Muscle of leg (tissue), 11 donors: ENCODE measurements around the gene GABRP. TPM values are rescaled to one million over a fixed set of nuclear protein-coding genes. Genes with fewer than 3 reads are reported as not detected.
"Not testable (repeated sequence)": the region's sequence is repeated elsewhere in the genome, so short reads cannot be mapped to it uniquely, and the experiment has no call there.

Experiments used
- DNase-seq: peaks from one replicate; pipeline ENCODE4 v3.0.0; 2013
- H3K27ac ChIP-seq: one replicate; pipeline ENCODE4 v1.5.1; 2013; ENCODE audit warnings: mild to moderate bottlenecking, low read length, control low read depth
- H3K27me3 ChIP-seq: one replicate; pipeline ENCODE4 v1.6.1; 2013; ENCODE audit warnings: low read length; ENCODE audit not compliant: control insufficient read depth, insufficient read depth
- H3K36me3 ChIP-seq: one replicate; pipeline ENCODE4 v1.6.1; 2013; ENCODE audit warnings: low read length; ENCODE audit not compliant: control insufficient read depth, insufficient read depth
- H3K4me1 ChIP-seq: one replicate; pipeline ENCODE4 v1.6.1; 2013; ENCODE audit warnings: low read length; ENCODE audit not compliant: control insufficient read depth, insufficient read depth
- H3K4me3 ChIP-seq: one replicate; pipeline ENCODE4 v1.5.1; 2013; ENCODE audit warnings: low read length, control low read depth
- H3K9me3 ChIP-seq: replicated peaks from 2 replicates; pipeline ENCODE4 v1.6.1; 2013; ENCODE audit warnings: low read depth, low read length; ENCODE audit not compliant: control insufficient read depth
- WGBS: methylation state at CpG from one replicate; pipeline ENCODE4 v1.1.5; 2013; ENCODE audit warnings: missing lambda C conversion rate; ENCODE audit not compliant: insufficient coverage; 5-methylcytosine and 5-hydroxymethylcytosine counted together
- polyA plus RNA-seq, 8 donors: library from polyadenylated mRNA; unstranded; fragments of 120-200 nt; gene quantifications; one replicate each; pipeline versions ENCODE4 v1.2.1 to v1.2.3, GENCODE V29; 2013; ENCODE audit warnings: inconsistent platforms in 1 of 8, low replicate concordance in 1 of 8; ENCODE audit not compliant: insufficient read length in 8 of 8, insufficient read depth in 1 of 8
- total RNA-seq: library from RNA; stranded (reverse); fragments of 120-200 nt; gene quantifications from one replicate; pipeline ENCODE4 v1.2.4, GENCODE V29; 2013

Gene GABRP
- total and polyA plus RNA-seq, 9 donors: 0.13 to 1.2 (median 0.63) TPM

GRCh38 chr5:170765868-170766267, 17.7 kb upstream of the GABRP start:
- WGBS: 71% methylated on average over 9 of the region's 9 CpGs
- H3K4me3 ChIP-seq, H3K9me3 ChIP-seq, H3K27me3 ChIP-seq, H3K27ac ChIP-seq, DNase-seq, H3K36me3 ChIP-seq, H3K4me1 ChIP-seq: not testable (repeated sequence)

- H3K9me3 ChIP-seq: no peaks in the 10 kb centered on the region
- WGBS: 34% methylated on average over 4 of the region's 6 CpGs
- no peaks in the 10 kb centered on the region for H3K36me3 ChIP-seq
- no peak overlapping the region for H3K4me3 ChIP-seq
- peak; percentile 61 for DNase-seq
- no peak overlapping the region for H3K27ac ChIP-seq
- H3K27me3 ChIP-seq: peaks cover 5% of the 10 kb centered on the region
- H3K4me1 ChIP-seq: no peaks in the 10 kb centered on the region
Measured at GRCh38 chr5:170769246-170769645, 14.3 kb upstream of the GABRP start.

- H3K36me3 ChIP-seq: no peaks in the 10 kb centered on the region
- H3K4me3 ChIP-seq: no peak overlapping the region
- no peak overlapping the region for H3K27ac ChIP-seq
- H3K9me3 ChIP-seq: no peaks in the 10 kb centered on the region
- no peak for DNase-seq
- H3K4me1 ChIP-seq: no peaks in the 10 kb centered on the region
- 80% methylated on average over 3 of the region's 5 CpGs for WGBS
- peaks cover 5% of the 10 kb centered on the region for H3K27me3 ChIP-seq
Measured at GRCh38 chr5:170769898-170770416, 13.6 kb upstream of the GABRP start.

- no peak overlapping the region for H3K4me3 ChIP-seq
- H3K4me1 ChIP-seq: no peaks in the 10 kb centered on the region
- H3K9me3 ChIP-seq: no peaks in the 10 kb centered on the region
- DNase-seq: no peak
- no peaks in the 10 kb centered on the region for H3K36me3 ChIP-seq
- H3K27ac ChIP-seq: no peak overlapping the region
- peaks cover 5% of the 10 kb centered on the region for H3K27me3 ChIP-seq
- 84% methylated on average over 13 of the region's 15 CpGs for WGBS
Measured at GRCh38 chr5:170771496-170771895, 12.0 kb upstream of the GABRP start.

GRCh38 chr5:170773024-170773985, 10.2 kb upstream of the GABRP start:
- DNase-seq: no peak
- Histone ChIP-seq H3K9me3 (no peaks in the 10 kb centered on the region), H3K4me1 (no peaks in the 10 kb centered on the region), H3K27ac (no peak overlapping the region), H3K4me3 (no peak overlapping the region), H3K36me3 (no peaks in the 10 kb centered on the region), H3K27me3 (peaks cover 5% of the 10 kb centered on the region)
- WGBS: 79% methylated on average over 12 of the region's 12 CpGs

- DNase-seq: no peak
- 85% methylated on average over 5 of the region's 5 CpGs for WGBS
Measured at GRCh38 chr5:170774831-170775230, 8.7 kb upstream of the GABRP start.

GRCh38 chr5:170781946-170782345, 1.6 kb upstream of the GABRP start:
- H3K4me3 ChIP-seq: no peak overlapping the region
- H3K27ac ChIP-seq: no peak overlapping the region
- no peak for DNase-seq
- H3K4me1 ChIP-seq: no peaks in the 10 kb centered on the region
- no peaks in the 10 kb centered on the region for H3K36me3 ChIP-seq
- no CpG with 5 or more reads among the region's 1 CpG for WGBS
- H3K27me3 ChIP-seq: no peaks in the 10 kb centered on the region
- H3K9me3 ChIP-seq: no peaks in the 10 kb centered on the region

More at GRCh38 chr5:170774831-170775230, 8.7 kb upstream of the GABRP start:
- H3K4me1 ChIP-seq: no peaks in the 10 kb centered on the region
- H3K4me3 ChIP-seq: no peak overlapping the region
- H3K9me3 ChIP-seq: no peaks in the 10 kb centered on the region
- no peaks in the 10 kb centered on the region for H3K27me3 ChIP-seq
- H3K27ac ChIP-seq: no peak overlapping the region
- H3K36me3 ChIP-seq: no peaks in the 10 kb centered on the region

GRCh38 chr5:170782438-170782837, 1.1 kb upstream of the GABRP start:
- Histone ChIP-seq H3K27ac (no peak overlapping the region), H3K27me3 (no peaks in the 10 kb centered on the region), H3K36me3 (no peaks in the 10 kb centered on the region), H3K4me1 (no peaks in the 10 kb centered on the region), H3K4me3 (no peak overlapping the region), H3K9me3 (no peaks in the 10 kb centered on the region)
- DNase-seq: no peak
- WGBS: 73% methylated on average over 3 of the region's 6 CpGs

GRCh38 chr5:170785416-170785815, 1.9 kb downstream of the GABRP start:
- Histone ChIP-seq H3K36me3 (no peaks in the 10 kb centered on the region), H3K27ac (no peak overlapping the region), H3K27me3 (no peaks in the 10 kb centered on the region), H3K4me1 (no peaks in the 10 kb centered on the region), H3K9me3 (no peaks in the 10 kb centered on the region), H3K4me3 (no peak overlapping the region)
- 33% methylated on average over 1 of the region's 3 CpGs for WGBS
- peak; percentile 76 for DNase-seq

- Histone ChIP-seq H3K9me3 (no peaks in the 10 kb centered on the region), H3K4me1 (no peaks in the 10 kb centered on the region), H3K4me3 (no peak overlapping the region), H3K36me3 (no peaks in the 10 kb centered on the region), H3K27ac (no peak overlapping the region), H3K27me3 (no peaks in the 10 kb centered on the region)
- WGBS: 84% methylated on average over 3 of the region's 5 CpGs
- no peak for DNase-seq
Measured at GRCh38 chr5:170787216-170787615, 3.7 kb downstream of the GABRP start.
